ENCODE results near the gene OR51Q1. TPM values are rescaled to one million over a fixed set of nuclear protein-coding genes. Genes with fewer than 3 reads are reported as not detected.

The OR51Q1 gene, protein sequence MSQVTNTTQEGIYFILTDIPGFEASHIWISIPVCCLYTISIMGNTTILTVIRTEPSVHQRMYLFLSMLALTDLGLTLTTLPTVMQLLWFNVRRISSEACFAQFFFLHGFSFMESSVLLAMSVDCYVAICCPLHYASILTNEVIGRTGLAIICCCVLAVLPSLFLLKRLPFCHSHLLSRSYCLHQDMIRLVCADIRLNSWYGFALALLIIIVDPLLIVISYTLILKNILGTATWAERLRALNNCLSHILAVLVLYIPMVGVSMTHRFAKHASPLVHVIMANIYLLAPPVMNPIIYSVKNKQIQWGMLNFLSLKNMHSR
- total RNA-seq: not detected in 2 replicates

- no peak for DNase-seq (ENCODE audit: low read depth)
- TF ChIP-seq, protein P1, sequence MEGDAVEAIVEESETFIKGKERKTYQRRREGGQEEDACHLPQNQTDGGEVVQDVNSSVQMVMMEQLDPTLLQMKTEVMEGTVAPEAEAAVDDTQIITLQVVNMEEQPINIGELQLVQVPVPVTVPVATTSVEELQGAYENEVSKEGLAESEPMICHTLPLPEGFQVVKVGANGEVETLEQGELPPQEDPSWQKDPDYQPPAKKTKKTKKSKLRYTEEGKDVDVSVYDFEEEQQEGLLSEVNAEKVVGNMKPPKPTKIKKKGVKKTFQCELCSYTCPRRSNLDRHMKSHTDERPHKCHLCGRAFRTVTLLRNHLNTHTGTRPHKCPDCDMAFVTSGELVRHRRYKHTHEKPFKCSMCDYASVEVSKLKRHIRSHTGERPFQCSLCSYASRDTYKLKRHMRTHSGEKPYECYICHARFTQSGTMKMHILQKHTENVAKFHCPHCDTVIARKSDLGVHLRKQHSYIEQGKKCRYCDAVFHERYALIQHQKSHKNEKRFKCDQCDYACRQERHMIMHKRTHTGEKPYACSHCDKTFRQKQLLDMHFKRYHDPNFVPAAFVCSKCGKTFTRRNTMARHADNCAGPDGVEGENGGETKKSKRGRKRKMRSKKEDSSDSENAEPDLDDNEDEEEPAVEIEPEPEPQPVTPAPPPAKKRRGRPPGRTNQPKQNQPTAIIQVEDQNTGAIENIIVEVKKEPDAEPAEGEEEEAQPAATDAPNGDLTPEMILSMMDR (IDR thresholded peaks at IDR 0.05; ENCODE audit: insufficient read depth, low read depth, low read length): no peak
- no peak within 1 kb of the TSS for H3K4me3 ChIP-seq (ENCODE audit: low read depth, low read length)
Measured at GRCh38 chr11:5421811-5422210, at the start of gene OR51Q1. Gene OR51Q1 (plus strand): TSS chr11:5422111. CDS start chr11:5422201, 90 bp downstream.

GRCh38 chr11:5380740-5381342 lies 41.1 kb upstream of the OR51Q1 start:
- peak; percentile 71 for DNase-seq (ENCODE audit: low read depth)
- TF ChIP-seq, protein P1 (IDR thresholded peaks at IDR 0.05; ENCODE audit: insufficient read depth, low read depth, low read length): peak; percentile 88
- no peak overlapping the region for H3K4me3 ChIP-seq (ENCODE audit: low read depth, low read length)

DNA sequence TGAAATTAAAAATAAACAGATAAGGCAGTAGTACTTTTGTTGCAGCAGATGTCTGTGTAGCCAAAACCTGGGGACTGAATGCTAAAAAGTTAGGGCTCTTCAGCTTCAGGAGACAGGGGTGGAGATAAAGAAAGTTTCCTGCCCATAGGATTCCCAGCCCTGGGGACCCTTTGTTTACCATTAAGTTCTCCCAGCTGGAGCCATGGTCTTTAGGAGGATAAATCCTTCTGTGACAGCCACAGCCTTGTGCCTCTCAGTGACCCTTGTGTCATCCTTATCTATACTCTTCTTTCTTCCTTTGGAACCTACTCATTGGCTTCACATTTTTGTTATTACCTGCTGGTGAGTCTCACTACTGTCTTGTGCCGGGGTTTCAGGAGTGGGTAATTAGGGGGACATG lies 38.3 kb upstream of the OR51Q1 start, which contains the start of gene OR51M1:
OR51M1 (plus strand) TSS at position 237 of the 400 bp plus-strand sequence. CDS start 5,587 bp downstream, outside the sequence.
- TF ChIP-seq, protein P1 (IDR thresholded peaks at IDR 0.05; ENCODE audit: insufficient read depth, low read depth, low read length): no peak
- DNase-seq (ENCODE audit: low read depth): no peak

DNA sequence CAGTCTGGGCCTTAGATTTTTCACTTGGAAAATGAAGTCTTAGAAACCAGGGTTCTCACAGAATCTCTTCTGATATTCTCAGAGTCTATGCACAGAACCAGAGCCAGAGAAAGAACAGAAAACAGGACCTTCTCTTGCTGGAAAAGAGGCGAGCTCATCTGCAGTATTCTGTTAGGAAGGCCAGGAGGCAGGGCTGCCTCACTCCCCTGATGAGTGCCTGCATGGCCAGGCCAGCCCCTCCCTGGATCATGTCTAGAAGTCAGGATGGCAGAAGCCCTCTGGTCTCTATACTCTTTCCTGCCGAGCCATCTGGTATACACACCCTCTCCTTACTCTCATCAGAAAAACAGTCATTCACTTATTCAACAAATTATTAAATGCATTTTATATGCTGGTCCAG lies 37.6 kb upstream of the OR51Q1 start:
- DNase-seq (ENCODE audit: low read depth): no peak
- no peak overlapping the region for H3K4me3 ChIP-seq (ENCODE audit: low read depth, low read length)
- TF ChIP-seq, protein P1 (IDR thresholded peaks at IDR 0.05; ENCODE audit: insufficient read depth, low read depth, low read length): no peak

More for the DNA sequence above, 38.3 kb upstream of the OR51Q1 start, which contains the start of gene OR51M1:
- H3K4me3 ChIP-seq (ENCODE audit: low read depth, low read length): no peak within 1 kb of the TSS

DNA sequence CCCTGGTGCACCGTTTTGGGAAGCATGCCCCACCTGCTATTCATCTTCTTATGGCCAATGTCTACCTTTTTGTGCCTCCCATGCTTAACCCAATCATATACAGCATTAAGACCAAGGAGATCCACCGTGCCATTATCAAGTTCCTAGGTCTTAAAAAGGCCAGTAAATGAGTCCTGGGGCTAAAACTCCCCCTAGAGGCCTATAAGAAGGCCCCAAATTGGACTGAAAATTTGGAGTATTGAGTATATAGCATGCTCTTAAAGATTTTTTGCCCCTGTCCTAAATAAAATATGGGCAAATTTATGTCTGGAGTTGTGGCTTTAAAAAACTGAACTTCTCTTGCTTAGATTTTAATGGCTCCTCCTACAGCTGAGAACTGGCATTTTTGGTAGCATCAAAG lies 31.7 kb upstream of the OR51Q1 start:
- TF ChIP-seq, protein P1 (IDR thresholded peaks at IDR 0.05; ENCODE audit: insufficient read depth, low read depth, low read length): peak; percentile 4
- no peak overlapping the region for H3K4me3 ChIP-seq (ENCODE audit: low read depth, low read length)
- DNase-seq (ENCODE audit: low read depth): no peak

- DNase-seq (ENCODE audit: low read depth): no peak
- TF ChIP-seq, protein P1 (IDR thresholded peaks at IDR 0.05; ENCODE audit: insufficient read depth, low read depth, low read length): no peak
- no peak overlapping the region for H3K4me3 ChIP-seq (ENCODE audit: low read depth, low read length)
Measured at GRCh38 chr11:5394091-5394490, 27.8 kb upstream of the OR51Q1 start.
